Ovary (tissue), 9 donors: ENCODE results near the gene EMP2. TPM values are rescaled to one million over a fixed set of nuclear protein-coding genes. Genes with fewer than 3 reads are reported as not detected.

Source experiments
- DNase-seq, 5 donors: peaks; one replicate each; pipeline ENCODE4 v3.0.0-alpha.2; 2019 to 2020
- H3K27ac ChIP-seq, 2 donors: fragments of 200-600 bp; one replicate each; pipeline versions ENCODE4 v1.5.1 to v1.8.0; 2019 to 2022
- H3K27me3 ChIP-seq: fragments of 200-600 bp; one replicate; pipeline ENCODE4 v1.8.0; 2022
- H3K36me3 ChIP-seq: fragments of 200-600 bp; sonication (generic); one replicate; pipeline ENCODE4 v1.5.1; 2019
- H3K4me1 ChIP-seq: one replicate; pipeline ENCODE4 v1.8.1; 2013; ENCODE audit warnings: mild to moderate bottlenecking, moderate library complexity; ENCODE audit not compliant: insufficient read depth
- H3K4me3 ChIP-seq: fragments of 200-600 bp; sonication (generic); one replicate; pipeline ENCODE4 v1.5.1; 2017
- H3K9me3 ChIP-seq, 2 donors: fragments of 200-600 bp in 1 of 2; sonication (generic) in 1 of 2; one replicate each; pipeline versions ENCODE4 v1.5.1 to v1.8.1; 2013 to 2019; ENCODE audit warnings: mild to moderate bottlenecking in 1 of 2, moderate library complexity in 1 of 2
- EP300 ChIP-seq: sonication (generic); formaldehyde crosslinking; IDR thresholded peaks from one replicate; pipeline ENCODE4 v1.6.1; 2017; ENCODE audit warnings: antibody characterized with exemption
- POLR2A ChIP-seq: fragments of 450-650 bp; IDR thresholded peaks from one replicate; pipeline ENCODE4 v1.6.1; 2017; ENCODE audit warnings: antibody characterized with exemption, mild to moderate bottlenecking, moderate library complexity
- WGBS, 3 donors: extraction: QIAGEN DNeasy Blood & Tissue Kit in 1 of 3; methylation state at CpG; one replicate each; pipeline versions ENCODE4 v1.1.5 to v1.1.7; 2013 to 2017; 5-methylcytosine and 5-hydroxymethylcytosine counted together
- intact Hi-C, 4 donors: fragments of 100-400 bp; cut with DNase I; formaldehyde crosslinking; loops; one replicate each; pipeline versions ENCODE4 v1.11.0 to v1.15.1; 2022 to 2023
- polyA plus RNA-seq, 2 donors: library from polyadenylated mRNA; stranded (reverse); fragments of 200-250 nt in 1 of 2; fragments of 350-450 nt in 1 of 2; fragmentation: Illumina TruSeq in 1 of 2; extraction: RNeasy Lipid Tissue Mini Kit (QIAGEN cat#74804) in 1 of 2; gene quantifications; one replicate each; pipeline ENCODE4 v1.2.3, GENCODE V29; 2013 to 2014
- total RNA-seq, 7 donors: library from RNA; depleted of rRNA in 2 of 7; stranded (reverse); fragments of >200 nt in 2 of 7; fragmentation: NEBNext Ultra II Directional in 3 of 7; extraction: Animal tissue kit (Norgen Biotek cat#: 25700) in 3 of 7; gene quantifications; one replicate each; pipeline versions ENCODE4 v1.1.0 to v1.2.4, GENCODE V29; 2016 to 2023
- TF ChIP-seq, protein P1 (sequence below), 3 donors: fragments of 450-650 bp in 2 of 3; fragments of 200-600 bp in 1 of 3; IDR thresholded peaks; one replicate each; pipeline versions ENCODE4 v1.5.1 to v1.8.0; 2016 to 2022; ENCODE audit warnings: antibody characterized with exemption in 3 of 3, mild to moderate bottlenecking in 1 of 3
- donor health status: DM: no; HTN: no; CAD: no; lungs with moderate emphysema.
- donor health status: DM: no; HTN: no; CAD: no.
- donor health status: Bipolar disorder and iron deficiency.
- donor health status: DM: yes; HTN: yes; CAD: no.
- donor health status: DM: no; HTN: no; CAD: no.
- donor health status: DM: yes; HTN: yes; CAD: no.

EMP2 gene
- total and polyA plus RNA-seq, 9 donors: 38.9 to 114 (median 83.0) TPM

DNA sequence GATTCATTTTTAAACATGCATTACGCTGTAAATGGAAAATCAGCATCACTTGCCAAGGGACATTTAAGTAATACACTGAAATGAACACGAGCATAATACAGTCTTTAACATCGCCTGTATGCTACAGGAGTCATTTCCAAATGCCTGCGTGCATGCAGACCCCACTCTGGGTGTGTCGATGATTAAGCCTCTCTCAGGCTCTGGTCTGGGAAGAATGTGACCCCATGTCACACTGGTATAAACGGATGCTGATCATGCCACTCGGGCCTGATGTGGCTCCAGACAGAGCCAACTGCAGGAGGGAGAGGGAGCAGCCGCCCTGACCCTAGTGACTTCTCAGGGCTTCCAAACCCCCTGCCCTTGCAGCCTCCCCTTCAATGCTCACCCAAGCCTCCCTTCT, 10.8 kb downstream of the EMP2 start:
- Histone ChIP-seq H3K4me1 (peaks cover 3% of the 10 kb centered on the region), H3K27ac (no peak overlapping the region), H3K4me3 (no peak overlapping the region), H3K9me3 (no peaks in the 10 kb centered on the region), H3K36me3 (no peaks in the 10 kb centered on the region), H3K27me3 (no peaks in the 10 kb centered on the region)
- no peak for DNase-seq
- 72 to 80% (median 79%) methylated on average over 8 of the region's 8 CpGs for WGBS, 3 donors
- intact Hi-C loops: loop anchor here in 1 of 4 donors (10.0 kb wide), 1 partner anchor 45 kb away; no protein-coding TSS in a partner anchor
- TF ChIP-seq, protein P1, sequence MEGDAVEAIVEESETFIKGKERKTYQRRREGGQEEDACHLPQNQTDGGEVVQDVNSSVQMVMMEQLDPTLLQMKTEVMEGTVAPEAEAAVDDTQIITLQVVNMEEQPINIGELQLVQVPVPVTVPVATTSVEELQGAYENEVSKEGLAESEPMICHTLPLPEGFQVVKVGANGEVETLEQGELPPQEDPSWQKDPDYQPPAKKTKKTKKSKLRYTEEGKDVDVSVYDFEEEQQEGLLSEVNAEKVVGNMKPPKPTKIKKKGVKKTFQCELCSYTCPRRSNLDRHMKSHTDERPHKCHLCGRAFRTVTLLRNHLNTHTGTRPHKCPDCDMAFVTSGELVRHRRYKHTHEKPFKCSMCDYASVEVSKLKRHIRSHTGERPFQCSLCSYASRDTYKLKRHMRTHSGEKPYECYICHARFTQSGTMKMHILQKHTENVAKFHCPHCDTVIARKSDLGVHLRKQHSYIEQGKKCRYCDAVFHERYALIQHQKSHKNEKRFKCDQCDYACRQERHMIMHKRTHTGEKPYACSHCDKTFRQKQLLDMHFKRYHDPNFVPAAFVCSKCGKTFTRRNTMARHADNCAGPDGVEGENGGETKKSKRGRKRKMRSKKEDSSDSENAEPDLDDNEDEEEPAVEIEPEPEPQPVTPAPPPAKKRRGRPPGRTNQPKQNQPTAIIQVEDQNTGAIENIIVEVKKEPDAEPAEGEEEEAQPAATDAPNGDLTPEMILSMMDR (IDR thresholded peaks at IDR 0.05): no peak
- TF ChIP-seq EP300: no peak
- TF ChIP-seq POLR2A: no peak

DNA sequence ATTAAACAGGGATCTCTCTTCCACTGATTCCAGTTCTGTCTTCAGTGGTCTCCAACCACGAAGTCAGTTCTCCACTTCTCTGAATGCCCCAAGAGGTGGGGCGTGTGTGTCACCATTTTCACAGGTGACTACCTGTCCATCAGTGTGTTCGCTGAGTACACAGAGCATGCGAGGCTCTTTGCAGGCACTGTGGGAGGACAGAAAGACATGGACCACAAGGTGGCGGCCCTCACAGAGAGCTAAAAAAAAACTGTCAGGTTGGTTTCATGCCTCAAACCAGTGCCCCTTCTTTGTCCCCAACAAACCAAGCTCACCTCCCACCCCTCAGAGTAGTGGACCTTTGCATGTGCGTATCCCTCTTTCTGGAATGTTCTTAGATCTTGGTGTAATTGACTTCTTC, 13.8 kb downstream of the EMP2 start:
- no peaks in the 10 kb centered on the region for H3K9me3 ChIP-seq
- 90 to 95% (median 93%) methylated on average over 6 of the region's 6 CpGs for WGBS, 3 donors
- no peak for DNase-seq
- H3K36me3 ChIP-seq: no peaks in the 10 kb centered on the region
- H3K27ac ChIP-seq: no peak overlapping the region
- no peak overlapping the region for H3K4me3 ChIP-seq
- TF ChIP-seq, protein P1 (IDR thresholded peaks at IDR 0.05): no peak
- TF ChIP-seq EP300 (no peak), POLR2A (no peak)
- peaks cover 3% of the 10 kb centered on the region for H3K4me1 ChIP-seq
- H3K27me3 ChIP-seq: no peaks in the 10 kb centered on the region
- intact Hi-C loops: no loop called here

DNA sequence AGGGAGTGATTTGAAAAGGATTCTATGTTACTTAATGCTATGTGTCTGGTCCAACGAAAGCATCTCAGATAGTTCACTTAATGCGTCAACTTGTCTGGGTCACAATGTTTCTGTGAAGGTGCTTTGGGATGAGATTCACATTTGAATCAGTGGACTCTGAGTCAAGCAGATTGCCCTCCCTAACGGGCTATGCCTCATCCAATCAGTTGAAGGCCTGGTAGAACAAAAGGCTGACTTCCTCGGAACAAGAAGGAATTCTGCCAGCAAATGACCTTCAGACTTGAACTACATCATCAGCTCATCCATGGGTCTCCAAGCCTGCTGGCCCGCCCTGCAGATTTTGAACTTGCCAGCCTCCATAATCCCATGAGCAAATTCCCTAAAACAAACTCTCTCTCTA, 15.2 kb downstream of the EMP2 start:
- Histone ChIP-seq H3K27me3 (no peaks in the 10 kb centered on the region), H3K9me3 (no peaks in the 10 kb centered on the region), H3K4me1 (peaks cover 3% of the 10 kb centered on the region), H3K4me3 (no peak overlapping the region), H3K27ac (no peak overlapping the region), H3K36me3 (no peaks in the 10 kb centered on the region)
- intact Hi-C loops: no loop called here
- TF ChIP-seq EP300 (no peak), POLR2A (no peak)
- TF ChIP-seq, protein P1 (IDR thresholded peaks at IDR 0.05): no peak
- WGBS, 3 donors: 56 to 61% (median 57%) methylated on average over 5 of the region's 5 CpGs
- no peak for DNase-seq

DNA sequence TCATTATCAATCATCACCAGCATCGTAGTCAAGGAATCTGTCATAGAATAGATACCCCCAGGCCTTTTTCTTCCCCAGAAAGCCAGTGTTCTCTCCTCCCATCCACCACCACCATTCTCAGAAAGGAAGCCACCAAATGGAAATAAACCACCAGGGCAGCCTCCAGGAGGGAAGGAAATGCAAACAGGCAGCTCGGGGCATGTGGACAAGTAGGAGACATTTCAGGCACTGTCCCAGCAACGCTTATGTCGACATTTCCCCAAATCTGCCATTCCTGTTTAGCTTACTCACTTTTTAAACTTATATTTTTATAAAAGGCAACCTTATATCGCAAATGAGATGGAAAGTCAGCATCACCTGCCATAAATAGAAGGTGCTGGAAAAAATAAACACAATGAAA, 15.8 kb downstream of the EMP2 start:
- DNase-seq: no peak
- Histone ChIP-seq H3K4me1 (peaks cover 4% of the 10 kb centered on the region), H3K36me3 (no peaks in the 10 kb centered on the region), H3K9me3 (no peaks in the 10 kb centered on the region), H3K27ac (no peak overlapping the region), H3K27me3 (no peaks in the 10 kb centered on the region), H3K4me3 (no peak overlapping the region)
- 64 to 77% (median 73%) methylated on average over 5 of the region's 5 CpGs for WGBS, 3 donors
- intact Hi-C loops: no loop called here
- TF ChIP-seq EP300: no peak
- TF ChIP-seq, protein P1 (IDR thresholded peaks at IDR 0.05): no peak
- TF ChIP-seq POLR2A: no peak
